ENCODE data around the gene CEP112.

DNA sequence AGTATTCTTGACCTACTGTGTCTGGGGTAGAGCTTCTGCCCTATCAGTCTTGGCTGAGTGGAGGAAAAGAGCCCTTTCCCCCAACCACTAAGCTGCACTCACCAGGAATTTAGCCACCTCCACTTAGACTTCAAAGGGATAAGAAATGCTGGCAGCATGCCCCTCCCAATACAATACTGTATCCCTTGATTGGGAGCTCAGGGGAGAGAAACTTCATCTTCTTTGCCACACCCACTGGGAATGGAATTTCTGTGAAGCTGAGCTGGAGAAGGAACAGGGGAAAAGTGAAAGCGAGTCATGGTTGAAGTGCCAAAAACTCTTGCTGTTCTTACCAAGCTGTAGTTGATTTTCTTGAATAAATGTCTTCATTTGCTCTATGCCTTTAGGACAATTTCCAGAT is 68.8 kb downstream of the CEP112 start:
- TF ChIP-seq, protein P1, sequence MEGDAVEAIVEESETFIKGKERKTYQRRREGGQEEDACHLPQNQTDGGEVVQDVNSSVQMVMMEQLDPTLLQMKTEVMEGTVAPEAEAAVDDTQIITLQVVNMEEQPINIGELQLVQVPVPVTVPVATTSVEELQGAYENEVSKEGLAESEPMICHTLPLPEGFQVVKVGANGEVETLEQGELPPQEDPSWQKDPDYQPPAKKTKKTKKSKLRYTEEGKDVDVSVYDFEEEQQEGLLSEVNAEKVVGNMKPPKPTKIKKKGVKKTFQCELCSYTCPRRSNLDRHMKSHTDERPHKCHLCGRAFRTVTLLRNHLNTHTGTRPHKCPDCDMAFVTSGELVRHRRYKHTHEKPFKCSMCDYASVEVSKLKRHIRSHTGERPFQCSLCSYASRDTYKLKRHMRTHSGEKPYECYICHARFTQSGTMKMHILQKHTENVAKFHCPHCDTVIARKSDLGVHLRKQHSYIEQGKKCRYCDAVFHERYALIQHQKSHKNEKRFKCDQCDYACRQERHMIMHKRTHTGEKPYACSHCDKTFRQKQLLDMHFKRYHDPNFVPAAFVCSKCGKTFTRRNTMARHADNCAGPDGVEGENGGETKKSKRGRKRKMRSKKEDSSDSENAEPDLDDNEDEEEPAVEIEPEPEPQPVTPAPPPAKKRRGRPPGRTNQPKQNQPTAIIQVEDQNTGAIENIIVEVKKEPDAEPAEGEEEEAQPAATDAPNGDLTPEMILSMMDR (IDR thresholded peaks at IDR 0.05; ENCODE audit: insufficient read depth, low read depth, low read length), result no peak
- no peak for TF ChIP-seq EZH2 (IDR thresholded peaks at IDR 0.05; ENCODE audit: insufficient read depth, low read length)

Measured in astrocyte (in vitro differentiated cells and primary cell).